Measurements from ENCODE around the gene ALDOB. TPM values are rescaled to one million over a fixed set of nuclear protein-coding genes. Genes with fewer than 3 reads are reported as not detected.
A peak's percentile ranks its signal among the peaks of the same experiment; 100 is the strongest.

The ALDOB gene
- total and polyA plus RNA-seq, 2 of the 13 experiments (the other 11 are each of a cell fraction or from before 2014, with no cell fraction given), result 0.29 to 0.97 TPM

GRCh38 chr9:101433229-101433628, 2.3 kb downstream of the ALDOB start (continued):
- no peak for TF ChIP-seq SNAPC2 (CRISPR knock-in tag; IDR thresholded peaks at IDR 0.05)
- TF ChIP-seq RFX5 (IDR thresholded peaks at IDR 0.05; ENCODE audit: low read depth, low read length), result no peak
- TF ChIP-seq HIVEP1 (CRISPR knock-in tag; IDR thresholded peaks at IDR 0.05), result no peak
- TF ChIP-seq CREM (IDR thresholded peaks at IDR 0.05), result peak; percentile 88
- no peak for TF ChIP-seq CREM (CRISPR knock-in tag; IDR thresholded peaks at IDR 0.05)
- TF ChIP-seq SKIL (CRISPR knock-in tag; IDR thresholded peaks at IDR 0.05; ENCODE audit: borderline replicate concordance), result peak; percentile 53; the same call in 1 of the 2 replicates
- no peak for TF ChIP-seq ELK4 (CRISPR knock-in tag; IDR thresholded peaks at IDR 0.05; ENCODE audit: borderline replicate concordance)
- no peak for TF ChIP-seq SYNCRIP (IDR thresholded peaks at IDR 0.05; ENCODE audit: insufficient read depth, low read depth, low read length)
- TF ChIP-seq YY1 (IDR thresholded peaks at IDR 0.05; ENCODE audit: insufficient read depth, insufficient replicate concordance, low read depth, low read length), result no peak
- no peak for TF ChIP-seq RAD51 (IDR thresholded peaks at IDR 0.05; ENCODE audit: borderline replicate concordance)
- no peak for TF ChIP-seq BORCS8-MEF2B (CRISPR knock-in tag; IDR thresholded peaks at IDR 0.05)
- TF ChIP-seq LCORL (IDR thresholded peaks at IDR 0.05), result no peak
- no peak for TF ChIP-seq LCORL (CRISPR knock-in tag; IDR thresholded peaks at IDR 0.05)
- no peak for TF ChIP-seq KMT2A (CRISPR knock-in tag; IDR thresholded peaks at IDR 0.05)
- TF ChIP-seq ZNF326 (CRISPR knock-in tag; IDR thresholded peaks at IDR 0.05; ENCODE audit: borderline replicate concordance), result no peak
- no peak for TF ChIP-seq GLI4 (CRISPR knock-in tag; IDR thresholded peaks at IDR 0.05; ENCODE audit: borderline replicate concordance)
- no peak for TF ChIP-seq CC2D1A (CRISPR knock-in tag; IDR thresholded peaks at IDR 0.05)
- peak; percentile 61 for TF ChIP-seq CEBPG (CRISPR knock-in tag; IDR thresholded peaks at IDR 0.05)
- no peak for TF ChIP-seq TBL1XR1 (IDR thresholded peaks at IDR 0.05; ENCODE audit: borderline replicate concordance, low read length, partially characterized antibody)
- no peak for TF ChIP-seq ZBTB46 (CRISPR knock-in tag; IDR thresholded peaks at IDR 0.05; ENCODE audit: borderline replicate concordance)
- no peak for TF ChIP-seq ZNF597 (CRISPR knock-in tag; IDR thresholded peaks at IDR 0.05)
- no peak for TF ChIP-seq ZBTB1 (CRISPR knock-in tag; IDR thresholded peaks at IDR 0.05; ENCODE audit: borderline replicate concordance)
- no peak for TF ChIP-seq NKX3-1 (CRISPR knock-in tag; IDR thresholded peaks at IDR 0.05)
- TF ChIP-seq ZNF207 (IDR thresholded peaks at IDR 0.05; ENCODE audit: borderline replicate concordance), result no peak
- no peak for TF ChIP-seq KDM5B (CRISPR knock-in tag; IDR thresholded peaks at IDR 0.05; ENCODE audit: borderline replicate concordance)
- TF ChIP-seq ZNF83 (CRISPR knock-in tag; IDR thresholded peaks at IDR 0.05; ENCODE audit: borderline replicate concordance), result no peak
- no peak for TF ChIP-seq ZNF550 (CRISPR knock-in tag; IDR thresholded peaks at IDR 0.05; ENCODE audit: borderline replicate concordance)
- TF ChIP-seq AGO2 (optimal IDR thresholded peaks at IDR 0.05; ENCODE audit: low read depth, low read length), result no peak
